Left lobe of liver (tissue), 2 donors: ENCODE measurements around the gene RANBP10. TPM values are rescaled to one million over a fixed set of nuclear protein-coding genes. Genes with fewer than 3 reads are reported as not detected.
"Not testable (repeated sequence)": the region's sequence is repeated elsewhere in the genome, so short reads cannot be mapped to it uniquely, and the experiment has no call there.

Experiments used
- ATAC-seq: fragments of 200-7000 bp; cut with Tn5 transposase; one replicate; pipeline ENCODE4 v1.9.1; 2020; ENCODE audit warnings: mild to moderate bottlenecking, moderate library complexity
- DNase-seq: peaks from one replicate; pipeline ENCODE4 v3.0.0-alpha.2; 2020; ENCODE audit warnings: low spot score
- total RNA-seq: library from RNA; stranded (reverse); gene quantifications from one replicate; pipeline ENCODE4 v1.2.1, GENCODE V29; 2021
- donor health status: DM: no; HTN: no; CAD: no; lungs with moderate emphysema.
- donor health status: DM: no; HTN: yes; CAD: no.

The RANBP10 gene
- total RNA-seq: 35.6 TPM

- ATAC-seq (peak; percentile 89), DNase-seq (peak; percentile 98)
These were observed at the start of gene RANBP10, which contains the start of gene TSNAXIP1 for GRCh38 chr16:67806428-67807147. RANBP10 (minus strand) TSS chr16:67806560; CDS start chr16:67806536, 24 bp downstream. TSNAXIP1 (plus strand) TSS chr16:67806889; CDS start chr16:67807150, 261 bp downstream.

- DNase-seq: no peak
- no peak for ATAC-seq
These were observed 49.4 kb upstream of the RANBP10 start for GRCh38 chr16:67855789-67856188.

GRCh38 chr16:67853670-67854069, 47.3 kb upstream of the RANBP10 start:
- no peak for ATAC-seq
- DNase-seq: no peak

- ATAC-seq: no peak
- DNase-seq: no peak
These were observed 41.8 kb upstream of the RANBP10 start for GRCh38 chr16:67848118-67848517.

- no peak for DNase-seq
- ATAC-seq: peak; percentile 67
These were observed 40.9 kb upstream of the RANBP10 start, which contains the start of gene CENPT for GRCh38 chr16:67847064-67847861. CENPT (minus strand) TSS chr16:67847693; CDS start chr16:67833859, 13,834 bp downstream.

GRCh38 chr16:67846320-67847063, 40.1 kb upstream of the RANBP10 start, which contains the start of gene NUTF2:
NUTF2 (plus strand) TSS chr16:67846933; CDS start chr16:67865131, 18,198 bp downstream.
- peak; percentile 83 for ATAC-seq
- peak; percentile 97 for DNase-seq

- ATAC-seq (no peak), DNase-seq (no peak)
These were observed 39.6 kb upstream of the RANBP10 start for GRCh38 chr16:67846063-67846319.

- no peak for DNase-seq
These were observed 39.1 kb upstream of the RANBP10 start for GRCh38 chr16:67845291-67846062.

GRCh38 chr16:67844497-67844896, 38.1 kb upstream of the RANBP10 start:
- DNase-seq (no peak), ATAC-seq (no peak)

More at GRCh38 chr16:67845291-67846062, 39.1 kb upstream of the RANBP10 start:
- ATAC-seq: no peak

- no peak for DNase-seq
- no peak for ATAC-seq
These were observed 37.0 kb upstream of the RANBP10 start for GRCh38 chr16:67843343-67843765.

- ATAC-seq (peak; percentile 36), DNase-seq (peak; percentile 51)
These were observed 36.4 kb upstream of the RANBP10 start for GRCh38 chr16:67842509-67843342.

GRCh38 chr16:67841816-67842508, 35.6 kb upstream of the RANBP10 start, which contains the start of gene THAP11:
THAP11 (plus strand) TSS chr16:67842320; CDS start chr16:67842555, 235 bp downstream.
- DNase-seq (peak; percentile 95), ATAC-seq (peak; percentile 74)

GRCh38 chr16:67841198-67841815, 34.9 kb upstream of the RANBP10 start:
- DNase-seq: no peak
- peak; percentile 0 for ATAC-seq

- DNase-seq: no peak
- ATAC-seq: no peak
These were observed 31.5 kb upstream of the RANBP10 start for GRCh38 chr16:67837811-67838210.

- not testable (repeated sequence) for DNase-seq, ATAC-seq
These were observed 30.8 kb upstream of the RANBP10 start for GRCh38 chr16:67837190-67837589.

- ATAC-seq (no peak), DNase-seq (no peak)
These were observed 27.9 kb upstream of the RANBP10 start for GRCh38 chr16:67834242-67834614.

- ATAC-seq (peak; percentile 99), DNase-seq (peak; percentile 92)
These were observed 27.3 kb upstream of the RANBP10 start for GRCh38 chr16:67833415-67834241.
